CD4-positive, alpha-beta T cell treated with Interleukin-12 subunit alpha and Interleukin-12 subunit beta, for 1 hour (primary cell): ENCODE measurements around the gene CHRNG.

Experiments used
- DNase-seq: peaks from one replicate; pipeline ENCODE4 v3.0.0-alpha.2; 2020

CHRNG gene

GRCh38 chr2:232506709-232507108 lies 32.8 kb upstream of the CHRNG start:
- no peak for DNase-seq

GRCh38 chr2:232508251-232508650 lies 31.2 kb upstream of the CHRNG start:
- no peak for DNase-seq

GRCh38 chr2:232511336-232511890 lies 28.1 kb upstream of the CHRNG start:
- DNase-seq, result no peak

GRCh38 chr2:232512602-232513001 lies 26.9 kb upstream of the CHRNG start:
- DNase-seq, result no peak

GRCh38 chr2:232513353-232513752 lies 26.1 kb upstream of the CHRNG start:
- no peak for DNase-seq

GRCh38 chr2:232515639-232516038 lies 23.9 kb upstream of the CHRNG start:
- no peak for DNase-seq

- DNase-seq, result no peak
Measured at GRCh38 chr2:232516551-232516950, 22.9 kb upstream of the CHRNG start.

GRCh38 chr2:232518844-232519243 lies 20.6 kb upstream of the CHRNG start:
- DNase-seq, result no peak

GRCh38 chr2:232519581-232520438 lies 19.7 kb upstream of the CHRNG start, which contains the start of gene PRSS56:
Gene PRSS56, plus strand, starts transcription at chr2:232520388. Its CDS starts 211 bp downstream, at chr2:232520599.
- no peak for DNase-seq

- DNase-seq, result no peak
Measured at GRCh38 chr2:232520489-232520888, 19.0 kb upstream of the CHRNG start.

- no peak for DNase-seq
Measured at GRCh38 chr2:232521098-232521497, 18.4 kb upstream of the CHRNG start.

- peak; percentile 66 for DNase-seq
Measured at GRCh38 chr2:232521959-232522622, 17.4 kb upstream of the CHRNG start.

GRCh38 chr2:232522623-232523401 lies 16.7 kb upstream of the CHRNG start:
- DNase-seq, result no peak

GRCh38 chr2:232523402-232523681 lies 16.1 kb upstream of the CHRNG start:
- no peak for DNase-seq

- no peak for DNase-seq
Measured at GRCh38 chr2:232523682-232524597, 15.6 kb upstream of the CHRNG start.

GRCh38 chr2:232524771-232525170 lies 14.7 kb upstream of the CHRNG start:
- DNase-seq, result no peak

GRCh38 chr2:232525199-232525598 lies 14.3 kb upstream of the CHRNG start:
- no peak for DNase-seq

- DNase-seq, result no peak
Measured at GRCh38 chr2:232525791-232526371, 13.6 kb upstream of the CHRNG start, which contains the start of gene CHRND. Gene CHRND, plus strand, starts transcription at chr2:232526160. Its CDS starts 56 bp downstream, at chr2:232526216.

GRCh38 chr2:232526372-232526941 lies 13.0 kb upstream of the CHRNG start:
- DNase-seq, result no peak

GRCh38 chr2:232527905-232528470 lies 11.5 kb upstream of the CHRNG start:
- DNase-seq, result no peak
